Activated naive CD8-positive, alpha-beta T cell treated with anti-CD3 and anti-CD28 coated beads, Interleukin-2, amount 10 ng/mL, durations not matched to agents 7 days and 5 days (primary cell): ENCODE results near the gene ARHGEF4. TPM values are rescaled to one million over a fixed set of nuclear protein-coding genes. Genes with fewer than 3 reads are reported as not detected.

Experiments used
- ATAC-seq: fragments of 150-1000 bp; cut with Tn5 transposase; one replicate; pipeline ENCODE4 v1.10.0; 2021; ENCODE audit warnings: low read depth, moderate library complexity
- POLR2A ChIA-PET: fragments of 350-600 bp; sonication (Branson Sonifier 250); formaldehyde crosslinking; loops from one replicate; lab custom pipeline; 2021; ENCODE audit warnings: antibody characterized with exemption; lab: Charles Lee
- DNase-seq: peaks from one replicate; pipeline ENCODE4 v3.0.0; 2021
- H3K27ac Mint-ChIP-seq: one replicate; pipeline ENCODE4 v1.8.0; 2022; ENCODE audit warnings: mild to moderate bottlenecking, mixed read lengths
- H3K27me3 Mint-ChIP-seq: one replicate; pipeline ENCODE4 v1.8.0; 2022; ENCODE audit warnings: mild to moderate bottlenecking, moderate library complexity, mixed read lengths
- H3K36me3 Mint-ChIP-seq: one replicate; pipeline ENCODE4 v1.8.0; 2021; ENCODE audit warnings: mild to moderate bottlenecking, mixed read lengths
- H3K4me1 Mint-ChIP-seq: one replicate; pipeline ENCODE4 v1.8.0; 2021; ENCODE audit warnings: mixed read lengths
- H3K4me3 Mint-ChIP-seq: one replicate; pipeline ENCODE4 v1.8.0; 2022; ENCODE audit warnings: mild to moderate bottlenecking, moderate library complexity, mixed read lengths
- H3K9me3 Mint-ChIP-seq: one replicate; pipeline ENCODE4 v1.8.0; 2021; ENCODE audit warnings: mixed read lengths
- total RNA-seq, 2 experiments: library from RNA; stranded (reverse); gene quantifications; one replicate each; pipeline ENCODE4 v1.2.3, GENCODE V29; 2021

Gene ARHGEF4
- total RNA-seq, 2 experiments from 2014 or later = 3.7 to 5.4 TPM

DNA sequence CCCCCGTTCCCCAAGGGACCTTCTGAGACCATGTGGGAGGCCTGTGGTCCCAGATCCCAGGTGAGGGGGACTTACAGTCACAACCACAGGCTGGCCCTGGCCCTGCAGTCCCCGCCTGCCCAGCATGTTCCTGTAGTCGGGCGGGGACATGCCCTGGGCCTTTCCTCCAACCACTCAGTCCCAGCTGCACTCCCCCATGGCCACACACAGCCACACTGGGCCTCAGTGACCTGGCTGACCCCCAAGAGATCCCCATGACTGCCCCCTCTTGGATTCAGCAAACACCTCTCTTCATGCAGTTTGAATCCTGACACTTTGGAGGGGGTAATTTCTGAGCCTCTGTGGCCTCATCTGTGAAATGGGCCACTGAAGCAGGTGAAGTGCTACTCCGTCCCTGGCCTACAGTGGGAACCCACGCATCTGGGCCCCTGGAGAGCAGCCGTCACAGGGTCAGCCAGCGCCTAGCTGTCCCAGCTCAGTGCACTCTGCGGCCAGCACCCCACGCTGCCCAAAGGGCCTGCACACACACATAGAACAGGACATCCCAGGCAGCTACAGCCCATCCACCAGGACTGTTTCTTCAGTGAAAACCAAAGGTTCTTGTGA is 12.7 kb upstream of the ARHGEF4 start:
- DNase-seq (no peak), ATAC-seq (no peak)
- H3K27ac Mint-ChIP-seq = peak overlapping the region; percentile 74
- no peak overlapping the region for H3K4me3 Mint-ChIP-seq
- peaks cover 14% of the 10 kb centered on the region for H3K4me1 Mint-ChIP-seq
- POLR2A ChIA-PET = interaction anchor here (0.8 kb wide), 1 partner anchor 218 kb away, joined by 3 read pairs; no protein-coding TSS in a partner anchor
- peaks cover 12% of the 10 kb centered on the region for H3K27me3 Mint-ChIP-seq
- no peaks in the 10 kb centered on the region for H3K9me3 Mint-ChIP-seq
- H3K36me3 Mint-ChIP-seq = no peaks in the 10 kb centered on the region

- peaks cover 14% of the 10 kb centered on the region for H3K4me1 Mint-ChIP-seq
- peak overlapping the region; percentile 11 for H3K4me3 Mint-ChIP-seq
- POLR2A ChIA-PET = interaction anchor here (0.8 kb wide), 1 partner anchor 217 kb away, joined by 3 read pairs; no protein-coding TSS in a partner anchor
- ATAC-seq (peak; percentile 97), DNase-seq (no peak)
- peak overlapping the region; percentile 74 for H3K27ac Mint-ChIP-seq
- no peaks in the 10 kb centered on the region for H3K9me3 Mint-ChIP-seq
- peaks cover 12% of the 10 kb centered on the region for H3K27me3 Mint-ChIP-seq
- H3K36me3 Mint-ChIP-seq = no peaks in the 10 kb centered on the region
Measured at GRCh38 chr2:130824492-130825061, 12.1 kb upstream of the ARHGEF4 start.

- H3K9me3 Mint-ChIP-seq = no peaks in the 10 kb centered on the region
- peaks cover 15% of the 10 kb centered on the region for H3K27me3 Mint-ChIP-seq
- ATAC-seq = no peak
- H3K27ac Mint-ChIP-seq = peak overlapping the region; percentile 58
- no peaks in the 10 kb centered on the region for H3K36me3 Mint-ChIP-seq
- H3K4me3 Mint-ChIP-seq = peak overlapping the region; percentile 35
- POLR2A ChIA-PET = no interaction called here
- peaks cover 14% of the 10 kb centered on the region for H3K4me1 Mint-ChIP-seq
- no peak for DNase-seq
Measured at GRCh38 chr2:130825231-130825965, 11.3 kb upstream of the ARHGEF4 start.

DNA sequence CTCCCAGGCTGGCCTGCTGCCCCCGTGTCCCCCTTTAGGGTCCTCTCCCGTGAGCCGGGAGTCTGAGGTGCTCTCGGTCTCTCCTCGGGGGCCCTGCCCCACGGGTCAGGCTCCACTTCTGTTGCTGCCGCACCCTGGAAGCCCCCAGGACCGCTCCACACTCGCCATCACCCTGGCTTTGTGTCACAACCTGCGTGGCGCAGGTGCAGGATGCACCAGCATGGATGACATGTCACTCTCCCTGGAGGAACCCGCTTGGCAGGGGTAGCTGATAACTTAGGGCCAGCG is 10.8 kb upstream of the ARHGEF4 start:
- H3K4me3 Mint-ChIP-seq = no peak overlapping the region

GRCh38 chr2:130826419-130826818 is 10.3 kb upstream of the ARHGEF4 start:
- H3K27me3 Mint-ChIP-seq = peaks cover 15% of the 10 kb centered on the region
- H3K4me1 Mint-ChIP-seq = peaks cover 14% of the 10 kb centered on the region
- DNase-seq = no peak
- no peaks in the 10 kb centered on the region for H3K36me3 Mint-ChIP-seq
- no peak overlapping the region for H3K27ac Mint-ChIP-seq
- POLR2A ChIA-PET = no interaction called here
- H3K9me3 Mint-ChIP-seq = no peaks in the 10 kb centered on the region
- no peak for ATAC-seq
- no peak overlapping the region for H3K4me3 Mint-ChIP-seq

More for the DNA sequence above, 10.8 kb upstream of the ARHGEF4 start:
- H3K27me3 Mint-ChIP-seq = peaks cover 17% of the 10 kb centered on the region
- no peak overlapping the region for H3K27ac Mint-ChIP-seq
- H3K4me1 Mint-ChIP-seq = peaks cover 14% of the 10 kb centered on the region
- no peak for DNase-seq
- no peak for ATAC-seq
- H3K9me3 Mint-ChIP-seq = no peaks in the 10 kb centered on the region
- H3K36me3 Mint-ChIP-seq = no peaks in the 10 kb centered on the region
- POLR2A ChIA-PET = no interaction called here

DNA sequence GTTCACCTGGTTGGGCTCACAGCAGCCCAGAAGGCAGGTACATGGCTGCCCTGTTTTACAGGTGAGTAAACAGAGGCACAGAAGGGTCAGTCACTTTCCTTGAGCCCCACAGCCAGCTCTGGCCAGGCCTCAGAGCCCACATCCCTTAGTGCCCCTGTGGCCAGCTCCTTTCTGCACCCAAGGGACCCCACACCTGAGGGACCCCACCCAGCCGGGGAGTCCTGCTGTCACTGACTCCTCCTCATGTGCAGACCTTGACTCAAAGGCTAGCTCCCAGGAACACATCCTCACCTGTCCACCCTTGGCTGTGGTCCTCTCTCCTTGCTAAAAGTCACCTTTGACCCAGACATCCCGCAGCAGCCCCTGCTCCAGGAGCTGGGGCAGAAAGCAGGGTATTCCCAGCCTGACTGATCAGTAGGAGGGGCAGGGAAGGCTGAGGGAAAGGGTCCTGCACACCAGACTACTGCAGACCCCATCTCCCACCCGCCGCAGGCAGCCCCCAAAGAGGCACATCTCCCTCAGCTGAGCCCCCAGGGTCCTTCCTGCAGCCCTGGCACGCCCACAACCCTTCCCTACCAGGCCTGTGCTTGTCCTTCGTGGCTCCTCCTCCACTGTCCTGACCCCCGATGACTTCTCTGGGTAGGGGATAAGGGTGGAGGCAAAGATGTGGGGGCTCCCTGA is 9.8 kb upstream of the ARHGEF4 start:
- no peak overlapping the region for H3K4me3 Mint-ChIP-seq
- no peak for ATAC-seq

DNA sequence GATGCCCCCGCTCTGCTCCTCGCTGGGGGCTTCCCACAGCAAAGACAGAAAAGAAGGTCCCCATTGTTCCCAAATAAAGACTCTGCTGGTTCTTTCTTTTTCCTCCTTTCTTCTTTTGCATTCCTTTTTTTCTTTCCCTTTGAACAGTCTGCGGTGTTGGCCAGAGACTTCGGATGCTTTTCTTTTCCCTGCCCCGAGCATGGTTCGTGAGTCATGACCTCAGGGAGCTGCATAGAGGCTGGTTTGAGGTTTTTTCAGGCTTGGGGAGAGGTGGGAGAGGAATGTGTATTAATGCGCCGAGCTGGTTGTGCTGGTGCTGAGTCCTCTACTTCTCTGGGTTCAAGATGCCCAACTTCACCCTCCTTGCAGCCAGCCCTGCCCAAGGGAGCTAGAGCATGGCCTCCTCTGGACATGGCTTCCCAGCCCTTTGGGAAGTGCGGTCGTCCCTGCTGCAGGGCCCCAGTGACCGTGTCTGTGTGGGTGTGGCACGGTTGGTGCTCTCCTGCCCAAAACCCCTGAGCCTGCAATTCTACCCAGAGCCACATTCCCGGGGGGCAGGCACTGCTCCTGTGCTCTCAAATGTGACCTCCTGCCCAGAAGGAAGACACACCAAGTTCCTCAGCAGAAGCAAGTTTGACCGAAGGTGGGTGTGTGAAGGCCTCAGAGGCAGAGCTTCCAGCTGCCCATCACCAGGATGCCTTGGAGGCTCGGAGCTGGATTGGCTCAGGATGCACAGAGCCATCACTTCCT is 9.0 kb upstream of the ARHGEF4 start:
- H3K36me3 Mint-ChIP-seq = no peaks in the 10 kb centered on the region
- peaks cover 13% of the 10 kb centered on the region for H3K4me1 Mint-ChIP-seq
- H3K27me3 Mint-ChIP-seq = peaks cover 17% of the 10 kb centered on the region
- no peak for DNase-seq
- ATAC-seq = no peak
- H3K4me3 Mint-ChIP-seq = no peak overlapping the region
- H3K9me3 Mint-ChIP-seq = no peaks in the 10 kb centered on the region
- POLR2A ChIA-PET = no interaction called here
- no peak overlapping the region for H3K27ac Mint-ChIP-seq

More for the DNA sequence above, 9.8 kb upstream of the ARHGEF4 start:
- H3K9me3 Mint-ChIP-seq = no peaks in the 10 kb centered on the region
- H3K27ac Mint-ChIP-seq = no peak overlapping the region
- peaks cover 15% of the 10 kb centered on the region for H3K27me3 Mint-ChIP-seq
- H3K36me3 Mint-ChIP-seq = no peaks in the 10 kb centered on the region
- DNase-seq = no peak
- peaks cover 13% of the 10 kb centered on the region for H3K4me1 Mint-ChIP-seq
- POLR2A ChIA-PET = no interaction called here

DNA sequence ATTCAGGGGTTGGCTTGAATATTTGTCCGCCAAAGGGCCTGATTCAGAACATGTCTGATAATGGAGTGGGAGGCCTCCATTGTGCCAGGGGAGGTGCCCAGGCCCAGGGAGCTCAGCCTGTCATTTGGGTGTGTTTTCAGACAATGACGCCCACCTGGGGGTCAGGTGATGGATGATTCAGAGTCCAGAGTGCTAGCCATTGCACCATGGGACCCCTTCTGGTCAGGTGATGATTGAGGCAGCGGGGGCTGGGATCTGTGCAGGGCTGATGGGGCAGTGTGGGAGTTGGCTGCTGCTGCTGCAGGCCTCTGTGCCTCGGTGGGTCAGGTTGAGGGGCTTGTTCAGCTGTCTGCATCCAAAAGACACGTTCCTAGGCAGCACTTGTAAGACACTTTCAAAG is 8.3 kb upstream of the ARHGEF4 start:
- Mint-ChIP-seq H3K9me3 (no peaks in the 10 kb centered on the region), H3K27ac (no peak overlapping the region), H3K4me3 (no peak overlapping the region), H3K4me1 (peaks cover 13% of the 10 kb centered on the region), H3K27me3 (peaks cover 16% of the 10 kb centered on the region), H3K36me3 (no peaks in the 10 kb centered on the region)
- ATAC-seq (no peak), DNase-seq (no peak)
- POLR2A ChIA-PET = no interaction called here

- no peak overlapping the region for H3K4me3 Mint-ChIP-seq
- no peak for ATAC-seq
- peaks cover 9% of the 10 kb centered on the region for H3K4me1 Mint-ChIP-seq
- DNase-seq = no peak
- peaks cover 16% of the 10 kb centered on the region for H3K27me3 Mint-ChIP-seq
- POLR2A ChIA-PET = no interaction called here
- H3K27ac Mint-ChIP-seq = no peak overlapping the region
- no peaks in the 10 kb centered on the region for H3K36me3 Mint-ChIP-seq
- no peaks in the 10 kb centered on the region for H3K9me3 Mint-ChIP-seq
Measured at GRCh38 chr2:130829015-130829414, 7.7 kb upstream of the ARHGEF4 start.

GRCh38 chr2:130830538-130830937 is 6.2 kb upstream of the ARHGEF4 start:
- POLR2A ChIA-PET = no interaction called here
- H3K27ac Mint-ChIP-seq = no peak overlapping the region
- ATAC-seq (no peak), DNase-seq (no peak)
- H3K9me3 Mint-ChIP-seq = no peaks in the 10 kb centered on the region
- no peaks in the 10 kb centered on the region for H3K4me1 Mint-ChIP-seq
- no peak overlapping the region for H3K4me3 Mint-ChIP-seq
- H3K27me3 Mint-ChIP-seq = peaks cover 24% of the 10 kb centered on the region
- H3K36me3 Mint-ChIP-seq = no peaks in the 10 kb centered on the region

- Mint-ChIP-seq H3K27me3 (peaks cover 33% of the 10 kb centered on the region), H3K27ac (no peak overlapping the region), H3K9me3 (no peaks in the 10 kb centered on the region), H3K4me3 (no peak overlapping the region), H3K4me1 (no peaks in the 10 kb centered on the region), H3K36me3 (no peaks in the 10 kb centered on the region)
- ATAC-seq (no peak), DNase-seq (no peak)
- POLR2A ChIA-PET = no interaction called here
Measured at GRCh38 chr2:130831356-130831755, 5.4 kb upstream of the ARHGEF4 start.

DNA sequence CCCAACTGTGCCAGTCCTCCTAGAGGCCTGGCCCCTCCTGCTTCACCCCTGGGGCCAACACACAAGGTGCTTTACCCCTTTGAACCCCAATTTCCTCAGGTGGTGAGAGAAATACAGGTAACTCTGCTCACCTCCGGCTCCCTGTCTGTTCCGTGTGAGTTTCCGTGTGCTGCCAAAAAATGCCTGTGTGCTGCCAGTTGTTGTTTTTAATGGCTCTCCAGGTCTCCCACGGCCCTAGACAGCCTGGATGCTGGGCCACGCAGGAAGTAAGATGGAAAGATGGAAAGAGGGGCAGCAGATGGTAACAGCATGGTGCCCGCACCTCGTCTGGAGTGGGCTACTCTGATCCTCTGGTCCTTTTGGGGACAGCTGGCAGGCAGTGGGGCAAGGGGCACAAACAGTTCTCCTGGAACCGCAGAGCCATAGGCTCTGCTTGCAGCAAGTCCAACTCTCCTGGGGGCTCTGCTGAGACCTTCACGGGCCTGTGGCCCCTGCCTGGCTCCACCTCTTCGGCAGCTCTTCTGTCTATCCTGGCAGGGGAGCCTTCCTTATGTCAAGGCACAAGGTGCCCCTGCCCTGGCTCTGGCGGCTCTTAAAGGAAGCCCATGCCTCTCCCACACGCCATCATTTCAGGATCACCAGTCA is 4.3 kb upstream of the ARHGEF4 start:
- H3K4me1 Mint-ChIP-seq = no peaks in the 10 kb centered on the region
- no peak for DNase-seq
- no peak for ATAC-seq
- peaks cover 33% of the 10 kb centered on the region for H3K27me3 Mint-ChIP-seq
- H3K36me3 Mint-ChIP-seq = no peaks in the 10 kb centered on the region
- no peak overlapping the region for H3K27ac Mint-ChIP-seq
- POLR2A ChIA-PET = no interaction called here
- no peaks in the 10 kb centered on the region for H3K9me3 Mint-ChIP-seq
- no peak overlapping the region for H3K4me3 Mint-ChIP-seq
